Measurements from ENCODE around the gene KIF5A. TPM values are rescaled to one million over a fixed set of nuclear protein-coding genes. Genes with fewer than 3 reads are reported as not detected.
A peak's percentile ranks its signal among the peaks of the same experiment; 100 is the strongest.

KIF5A gene
- total RNA-seq, 3 donors from 2014 or later = 0.61 to 9.1 (median 1.2) TPM

DNA sequence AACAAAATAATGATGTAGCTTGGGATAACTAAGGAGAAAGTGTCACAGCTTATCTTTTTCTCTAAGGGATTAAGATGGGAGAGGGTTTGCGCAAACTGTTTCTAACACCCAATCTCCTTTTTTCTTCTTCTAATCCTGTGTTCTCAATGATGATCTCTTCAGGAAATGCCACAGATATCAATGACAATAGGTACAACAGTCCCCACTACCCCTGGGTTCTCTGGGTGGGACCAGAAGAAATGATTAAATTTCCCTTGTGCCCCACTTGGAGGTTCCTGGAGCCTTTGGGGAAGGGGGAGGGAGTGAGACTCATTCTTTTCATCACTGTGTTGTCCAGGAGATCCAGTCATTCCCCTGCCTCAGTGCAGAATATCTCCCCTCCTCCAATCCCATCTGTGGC, 32.6 kb downstream of the KIF5A start:
- H3K4me3 ChIP-seq = no peak overlapping the region
- no peaks in the 10 kb centered on the region for H3K4me1 ChIP-seq (ENCODE audit: low read depth)
- DNase-seq (no peak), ATAC-seq (no peak)
- H3K36me3 ChIP-seq (ENCODE audit: low read depth) = no peaks in the 10 kb centered on the region
- TF ChIP-seq, protein P1, sequence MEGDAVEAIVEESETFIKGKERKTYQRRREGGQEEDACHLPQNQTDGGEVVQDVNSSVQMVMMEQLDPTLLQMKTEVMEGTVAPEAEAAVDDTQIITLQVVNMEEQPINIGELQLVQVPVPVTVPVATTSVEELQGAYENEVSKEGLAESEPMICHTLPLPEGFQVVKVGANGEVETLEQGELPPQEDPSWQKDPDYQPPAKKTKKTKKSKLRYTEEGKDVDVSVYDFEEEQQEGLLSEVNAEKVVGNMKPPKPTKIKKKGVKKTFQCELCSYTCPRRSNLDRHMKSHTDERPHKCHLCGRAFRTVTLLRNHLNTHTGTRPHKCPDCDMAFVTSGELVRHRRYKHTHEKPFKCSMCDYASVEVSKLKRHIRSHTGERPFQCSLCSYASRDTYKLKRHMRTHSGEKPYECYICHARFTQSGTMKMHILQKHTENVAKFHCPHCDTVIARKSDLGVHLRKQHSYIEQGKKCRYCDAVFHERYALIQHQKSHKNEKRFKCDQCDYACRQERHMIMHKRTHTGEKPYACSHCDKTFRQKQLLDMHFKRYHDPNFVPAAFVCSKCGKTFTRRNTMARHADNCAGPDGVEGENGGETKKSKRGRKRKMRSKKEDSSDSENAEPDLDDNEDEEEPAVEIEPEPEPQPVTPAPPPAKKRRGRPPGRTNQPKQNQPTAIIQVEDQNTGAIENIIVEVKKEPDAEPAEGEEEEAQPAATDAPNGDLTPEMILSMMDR (IDR thresholded peaks at IDR 0.05) = no peak
- no peaks in the 10 kb centered on the region for H3K9me3 ChIP-seq
- intact Hi-C loops (cut with DNase I, micrococcal nuclease) = loop anchor here (5.0 kb wide), 1 partner anchor 40 kb away; no protein-coding TSS in a partner anchor

DNA sequence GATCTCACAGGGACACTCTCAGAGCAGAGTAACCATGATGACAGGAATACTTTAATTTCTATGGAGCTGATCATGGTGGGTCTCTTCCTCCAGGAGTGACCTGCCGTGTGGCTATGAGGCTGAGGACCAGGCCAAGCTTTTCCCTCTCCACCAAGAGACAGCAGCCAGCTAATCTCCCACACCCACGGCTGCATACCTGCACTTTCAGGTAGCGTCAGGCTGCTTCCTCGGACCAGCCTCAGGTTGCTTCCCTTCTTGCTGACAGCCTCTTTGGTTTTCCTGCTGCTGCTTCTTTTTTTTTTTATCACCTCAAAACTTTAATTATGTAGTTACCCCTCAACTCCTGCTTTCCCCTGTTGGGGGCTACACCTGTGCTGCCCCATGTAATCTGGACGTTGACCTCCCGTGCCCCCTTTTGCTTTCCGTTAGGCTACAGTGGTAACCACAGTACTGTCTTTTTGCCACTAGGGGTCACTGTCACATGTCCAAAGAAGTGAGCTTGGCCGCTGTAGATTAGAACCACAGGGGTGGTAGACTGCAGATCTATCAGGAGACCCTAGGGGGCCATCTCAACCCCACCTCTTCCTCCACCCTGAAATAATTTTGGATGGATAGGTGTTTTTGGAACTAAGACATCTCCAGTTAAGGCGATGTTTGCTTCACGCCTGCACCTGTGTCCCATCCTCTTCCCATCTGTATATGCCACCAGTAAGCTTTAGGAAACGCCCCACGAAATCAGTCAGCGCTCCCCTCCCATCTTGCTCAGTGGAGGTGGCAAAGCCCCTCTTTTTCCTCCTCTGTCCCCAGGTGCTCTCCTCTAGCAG, 33.4 kb downstream of the KIF5A start:
- TF ChIP-seq, protein P1 (IDR thresholded peaks at IDR 0.05) = peak; percentile 77
- DNase-seq (peak in 1 of 3 donors; percentile 80), ATAC-seq (peak; percentile 93)
- intact Hi-C loops (cut with DNase I, micrococcal nuclease) = loop anchor here (5.0 kb wide), 1 partner anchor 39 kb away; no protein-coding TSS in a partner anchor
- Histone ChIP-seq H3K4me1 (ENCODE audit: low read depth) (no peaks in the 10 kb centered on the region), H3K36me3 (ENCODE audit: low read depth) (no peaks in the 10 kb centered on the region), H3K4me3 (no peak overlapping the region), H3K9me3 (no peaks in the 10 kb centered on the region)

DNA sequence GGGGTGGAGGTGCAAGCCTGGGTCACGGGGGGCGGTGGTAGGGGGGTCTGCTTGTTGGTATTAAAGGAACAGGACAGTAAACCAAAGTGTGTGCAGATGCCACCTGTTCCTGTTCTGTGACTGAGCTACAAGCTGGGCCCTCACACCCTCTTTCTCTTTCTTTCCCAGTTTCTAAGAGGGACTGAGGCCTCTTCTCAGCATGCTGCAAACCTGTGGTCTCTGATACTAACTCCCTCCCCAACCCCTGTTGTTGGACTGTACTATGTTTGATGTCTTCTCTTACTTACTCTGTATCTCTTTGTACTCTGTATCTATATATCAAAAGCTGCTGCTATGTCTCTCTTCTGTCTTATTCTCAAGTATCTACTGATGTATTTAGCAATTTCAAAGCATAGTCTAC, 34.2 kb downstream of the KIF5A start:
- intact Hi-C loops (cut with DNase I, micrococcal nuclease) = loop anchor here (5.0 kb wide), 1 partner anchor 38 kb away; no protein-coding TSS in a partner anchor
- H3K4me3 ChIP-seq = no peak overlapping the region
- H3K9me3 ChIP-seq = no peaks in the 10 kb centered on the region
- ATAC-seq (no peak), DNase-seq (no peak)
- H3K36me3 ChIP-seq (ENCODE audit: low read depth) = no peaks in the 10 kb centered on the region
- H3K4me1 ChIP-seq (ENCODE audit: low read depth) = no peaks in the 10 kb centered on the region
- TF ChIP-seq, protein P1 (IDR thresholded peaks at IDR 0.05) = no peak

DNA sequence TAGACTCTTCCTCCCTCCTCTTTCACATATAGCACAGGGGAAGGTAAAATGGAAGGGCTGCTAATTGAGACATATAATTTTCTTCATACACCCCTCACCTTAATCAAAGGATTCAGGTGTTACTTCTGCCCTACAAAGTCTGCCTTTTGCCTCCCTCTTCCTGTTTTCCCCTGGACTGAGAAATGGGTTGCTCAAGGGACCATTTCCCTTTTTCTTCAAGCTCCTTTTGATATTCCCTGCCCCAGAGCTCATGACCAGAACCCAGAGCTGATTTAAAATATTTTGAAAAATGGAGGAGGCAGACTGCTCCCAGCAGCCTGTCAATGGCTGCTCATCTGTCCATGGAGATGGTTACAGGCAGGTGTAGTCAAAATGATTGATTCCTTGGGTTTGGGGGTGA, 34.8 kb downstream of the KIF5A start:
- Histone ChIP-seq H3K9me3 (no peaks in the 10 kb centered on the region), H3K4me1 (ENCODE audit: low read depth) (no peaks in the 10 kb centered on the region), H3K36me3 (ENCODE audit: low read depth) (no peaks in the 10 kb centered on the region), H3K4me3 (no peak overlapping the region)
- ATAC-seq (no peak), DNase-seq (no peak)
- intact Hi-C loops (cut with DNase I, micrococcal nuclease) = loop anchor here (5.0 kb wide), 1 partner anchor 38 kb away; no protein-coding TSS in a partner anchor
- TF ChIP-seq, protein P1 (IDR thresholded peaks at IDR 0.05) = no peak

DNA sequence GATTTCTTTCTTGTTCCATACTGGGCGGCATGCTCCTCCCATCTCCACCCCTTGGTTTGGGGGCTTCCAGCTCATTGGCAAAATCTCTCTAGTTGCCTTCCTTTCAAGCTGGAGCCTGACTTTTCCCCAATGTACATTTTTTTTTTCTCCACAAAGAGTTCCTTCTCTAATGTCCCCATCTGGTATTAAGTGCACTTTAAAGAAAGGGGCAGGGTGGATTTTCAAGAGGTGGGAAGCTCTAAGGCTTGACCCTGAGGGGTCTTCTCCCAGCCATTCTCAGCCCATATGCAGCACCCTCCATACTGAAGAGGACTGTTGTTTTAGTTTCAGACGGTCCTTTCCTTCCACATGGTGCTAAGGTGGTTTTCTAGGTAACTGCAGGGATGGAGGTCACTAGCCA, 35.3 kb downstream of the KIF5A start:
- H3K4me1 ChIP-seq (ENCODE audit: low read depth) = no peaks in the 10 kb centered on the region
- no peak overlapping the region for H3K4me3 ChIP-seq
- DNase-seq (no peak), ATAC-seq (no peak)
- H3K36me3 ChIP-seq (ENCODE audit: low read depth) = no peaks in the 10 kb centered on the region
- TF ChIP-seq, protein P1 (IDR thresholded peaks at IDR 0.05) = no peak
- no peaks in the 10 kb centered on the region for H3K9me3 ChIP-seq
- intact Hi-C loops (cut with DNase I, micrococcal nuclease) = no loop called here

Measured in mucosa of descending colon (tissue), 3 donors.